ENCODE data around the gene PRKRIP1.

Gene PRKRIP1

GRCh38 chr7:102363549-102364393 is 32.4 kb upstream of the PRKRIP1 start (continued):
- TF ChIP-seq, protein P1, sequence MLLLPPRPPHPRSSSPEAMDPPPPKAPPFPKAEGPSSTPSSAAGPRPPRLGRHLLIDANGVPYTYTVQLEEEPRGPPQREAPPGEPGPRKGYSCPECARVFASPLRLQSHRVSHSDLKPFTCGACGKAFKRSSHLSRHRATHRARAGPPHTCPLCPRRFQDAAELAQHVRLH (tag by site-specific recombination; IDR thresholded peaks at IDR 0.05), result 0 out of 2 replicates have a peak, but pooled peaks have one; percentile 53
- TF ChIP-seq ZNF600 (tag by site-specific recombination; IDR thresholded peaks at IDR 0.05) (peak; percentile 28; the same call in 1 of the 2 replicates), ZNF660 (tag by site-specific recombination; IDR thresholded peaks at IDR 0.05) (peak; percentile 79; the same call in 1 of the 2 replicates), ZNF629 (tag by site-specific recombination; IDR thresholded peaks at IDR 0.05) (peak; percentile 61), SP3 (tag by site-specific recombination; IDR thresholded peaks at IDR 0.05) (peak; percentile 76), ZFP69B (tag by site-specific recombination; IDR thresholded peaks at IDR 0.05) (0 out of 2 replicates have a peak, but pooled peaks have one; percentile 36), ZNF501 (tag by site-specific recombination; IDR thresholded peaks at IDR 0.05) (0 out of 2 replicates have a peak, but pooled peaks have one; percentile 25), KLF17 (tag by site-specific recombination; IDR thresholded peaks at IDR 0.05) (0 out of 2 replicates have a peak, but pooled peaks have one; percentile 54), ZBTB17 (tag by site-specific recombination; IDR thresholded peaks at IDR 0.05) (peak; percentile 62), WT1 (tag by site-specific recombination; IDR thresholded peaks at IDR 0.05) (peak; percentile 26; the same call in 1 of the 2 replicates), ZNF518A (tag by site-specific recombination; conservative IDR thresholded peaks at IDR 0.05; ENCODE audit: low read depth) (peak; percentile 50), ZNF341 (tag by site-specific recombination; IDR thresholded peaks at IDR 0.05; ENCODE audit: low read depth) (0 out of 2 replicates have a peak, but pooled peaks have one; percentile 15), KLF10 (tag by site-specific recombination; IDR thresholded peaks at IDR 0.05) (0 out of 2 replicates have a peak, but pooled peaks have one; percentile 41), ZFHX2 (tag by site-specific recombination; conservative IDR thresholded peaks at IDR 0.05) (peak; percentile 72; the same call in 1 of the 2 replicates), YY1 (tag by site-specific recombination; IDR thresholded peaks at IDR 0.05) (peak; percentile 27; the same call in 1 of the 2 replicates), ZNF76 (tag by site-specific recombination; IDR thresholded peaks at IDR 0.05; ENCODE audit: borderline replicate concordance, low read depth) (peak; percentile 91), GLIS1 (tag by site-specific recombination; IDR thresholded peaks at IDR 0.05) (peak; percentile 22; the same call in 1 of the 2 replicates), ZXDB (tag by site-specific recombination; IDR thresholded peaks at IDR 0.05) (peak; percentile 58), ZNF394 (tag by site-specific recombination; IDR thresholded peaks at IDR 0.05; ENCODE audit: borderline replicate concordance) (peak; percentile 31; the same call in 1 of the 2 replicates), CTCF (tag by site-specific recombination; IDR thresholded peaks at IDR 0.05) (peak; percentile 82), ZEB2 (tag by site-specific recombination; IDR thresholded peaks at IDR 0.05) (peak; percentile 60), EGR2 (tag by site-specific recombination; IDR thresholded peaks at IDR 0.05; ENCODE audit: low read depth) (peak; percentile 62), ZNF335 (tag by site-specific recombination; conservative IDR thresholded peaks at IDR 0.05) (peak; percentile 22), ZBTB20 (tag by site-specific recombination; IDR thresholded peaks at IDR 0.05) (peak; percentile 29; the same call in 1 of the 2 replicates), KLF8 (tag by site-specific recombination; IDR thresholded peaks at IDR 0.05) (peak; percentile 30; the same call in 1 of the 2 replicates)
- TF ChIP-seq, protein P2, sequence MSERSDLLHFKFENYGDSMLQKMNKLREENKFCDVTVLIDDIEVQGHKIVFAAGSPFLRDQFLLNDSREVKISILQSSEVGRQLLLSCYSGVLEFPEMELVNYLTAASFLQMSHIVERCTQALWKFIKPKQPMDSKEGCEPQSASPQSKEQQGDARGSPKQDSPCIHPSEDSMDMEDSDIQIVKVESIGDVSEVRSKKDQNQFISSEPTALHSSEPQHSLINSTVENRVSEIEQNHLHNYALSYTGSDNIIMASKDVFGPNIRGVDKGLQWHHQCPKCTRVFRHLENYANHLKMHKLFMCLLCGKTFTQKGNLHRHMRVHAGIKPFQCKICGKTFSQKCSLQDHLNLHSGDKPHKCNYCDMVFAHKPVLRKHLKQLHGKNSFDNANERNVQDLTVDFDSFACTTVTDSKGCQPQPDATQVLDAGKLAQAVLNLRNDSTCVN (tag by site-specific recombination; optimal IDR thresholded peaks at IDR 0.05), result peak; percentile 99
- TF ChIP-seq, protein P3, sequence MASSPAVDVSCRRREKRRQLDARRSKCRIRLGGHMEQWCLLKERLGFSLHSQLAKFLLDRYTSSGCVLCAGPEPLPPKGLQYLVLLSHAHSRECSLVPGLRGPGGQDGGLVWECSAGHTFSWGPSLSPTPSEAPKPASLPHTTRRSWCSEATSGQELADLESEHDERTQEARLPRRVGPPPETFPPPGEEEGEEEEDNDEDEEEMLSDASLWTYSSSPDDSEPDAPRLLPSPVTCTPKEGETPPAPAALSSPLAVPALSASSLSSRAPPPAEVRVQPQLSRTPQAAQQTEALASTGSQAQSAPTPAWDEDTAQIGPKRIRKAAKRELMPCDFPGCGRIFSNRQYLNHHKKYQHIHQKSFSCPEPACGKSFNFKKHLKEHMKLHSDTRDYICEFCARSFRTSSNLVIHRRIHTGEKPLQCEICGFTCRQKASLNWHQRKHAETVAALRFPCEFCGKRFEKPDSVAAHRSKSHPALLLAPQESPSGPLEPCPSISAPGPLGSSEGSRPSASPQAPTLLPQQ (tag by site-specific recombination; IDR thresholded peaks at IDR 0.05), result peak; percentile 74; the same call in 1 of the 2 replicates
